HEK293 (cell line): Measurements from ENCODE around the gene SCAMP5.

Experiments
- CTCF ChIA-PET: fragments of 350-600 bp; formaldehyde crosslinking; extraction: SDS; loops from one replicate; lab custom pipeline; 2021; ENCODE audit warnings: antibody characterized with exemption; lab: Yijun Ruan, JAX
- POLR2A ChIA-PET: fragments of 300-600 bp; formaldehyde crosslinking; extraction: SDS; loops from one replicate; lab custom pipeline; 2020; ENCODE audit warnings: antibody characterized with exemption, inconsistent platforms; lab: Yijun Ruan, JAX
- H3K27ac ChIP-seq: fragments of 200-500 bp; sonication (Bioruptor generic); 2 replicates; pipeline ENCODE4 v1.5.1; 2014; ENCODE audit warnings: low read depth, low read length, control low read depth, inconsistent platforms; ENCODE audit errors: extremely low read depth
- H3K36me3 ChIP-seq, 2 experiments: fragments of 200-500 bp in 1 of 2; sonication (Bioruptor generic) in 1 of 2; 1 replicate in 1 of 2; 2 replicates in 1 of 2; pipeline ENCODE4 v1.5.1; 2014 to 2017; ENCODE audit warnings: inconsistent platforms in 2 of 2, low read length in 2 of 2; ENCODE audit not compliant: control insufficient read depth in 2 of 2, insufficient read depth in 1 of 2
- H3K4me1 ChIP-seq: fragments of 200-500 bp; sonication (Bioruptor generic); 2 replicates; pipeline ENCODE4 v1.5.1; 2014; ENCODE audit warnings: mild to moderate bottlenecking, low read length, inconsistent platforms; ENCODE audit not compliant: control insufficient read depth, insufficient read depth
- H3K4me3 ChIP-seq: 2 replicates; pipeline ENCODE4 v1.5.1; 2011; ENCODE audit warnings: low read depth, mild to moderate bottlenecking, control low read depth, low read length, moderate library complexity
- H3K9me3 ChIP-seq: fragments of 200-500 bp; sonication (Bioruptor generic); 2 replicates; pipeline ENCODE4 v1.5.1; 2014; ENCODE audit warnings: low read depth, low read length, inconsistent platforms; ENCODE audit not compliant: control insufficient read depth, insufficient read depth
- HOXA7 ChIP-seq: sonication (generic); formaldehyde crosslinking; IDR thresholded peaks from 2 replicates; pipeline ENCODE4 v1.8.1; 2022; ENCODE audit warnings: missing genetic modification reagents, borderline replicate concordance
- KLF10 ChIP-seq: fragments of 450-650 bp; IDR thresholded peaks from 2 replicates; pipeline ENCODE4 v1.5.1; 2018; ENCODE audit warnings: missing biosample characterization, mild to moderate bottlenecking, missing genetic modification characterization
- KLF7 ChIP-seq: fragments of 450-650 bp; formaldehyde crosslinking; IDR thresholded peaks from 2 replicates; pipeline ENCODE4 v1.5.1; 2016; ENCODE audit warnings: missing biosample characterization, missing genetic modification characterization, borderline replicate concordance
- KLF8 ChIP-seq: fragments of 450-650 bp; formaldehyde crosslinking; IDR thresholded peaks from 2 replicates; pipeline ENCODE4 v1.5.1; 2016; ENCODE audit warnings: missing biosample characterization, missing genetic modification characterization
- ZBTB44 ChIP-seq: fragments of 450-650 bp; IDR thresholded peaks from 2 replicates; pipeline ENCODE4 v1.5.1; 2018; ENCODE audit warnings: missing biosample characterization, mild to moderate bottlenecking, missing genetic modification characterization
- ZBTB6 ChIP-seq: fragments of 450-650 bp; formaldehyde crosslinking; IDR thresholded peaks from 2 replicates; pipeline ENCODE4 v1.5.1; 2017; ENCODE audit warnings: missing biosample characterization, missing genetic modification characterization
- ZBTB8A ChIP-seq: fragments of 450-650 bp; formaldehyde crosslinking; IDR thresholded peaks from 2 replicates; pipeline ENCODE4 v1.5.1; 2016; ENCODE audit warnings: missing biosample characterization, missing genetic modification characterization
- ZFP41 ChIP-seq: fragments of 450-650 bp; formaldehyde crosslinking; IDR thresholded peaks from 2 replicates; pipeline ENCODE4 v1.5.1; 2016; ENCODE audit warnings: missing biosample characterization, missing genetic modification characterization, borderline replicate concordance
- ZFP69B ChIP-seq: fragments of 450-650 bp; formaldehyde crosslinking; IDR thresholded peaks from 2 replicates; pipeline ENCODE4 v1.5.1; 2016; ENCODE audit warnings: missing biosample characterization, missing genetic modification characterization
- ZNF146 ChIP-seq: fragments of 450-650 bp; formaldehyde crosslinking; IDR thresholded peaks from 2 replicates; pipeline ENCODE4 v1.5.1; 2016; ENCODE audit warnings: missing biosample characterization, missing genetic modification characterization
- ZNF148 ChIP-seq: fragments of 450-650 bp; formaldehyde crosslinking; IDR thresholded peaks from 2 replicates; pipeline ENCODE4 v1.5.0; 2017; ENCODE audit warnings: missing biosample characterization, missing genetic modification characterization, borderline replicate concordance
- ZNF184 ChIP-seq: fragments of 450-650 bp; IDR thresholded peaks from 2 replicates; pipeline ENCODE4 v1.5.1; 2018; ENCODE audit warnings: missing biosample characterization, mild to moderate bottlenecking, missing genetic modification characterization
- ZNF19 ChIP-seq: fragments of 450-650 bp; formaldehyde crosslinking; IDR thresholded peaks from 2 replicates; pipeline ENCODE4; 2016; ENCODE audit warnings: missing biosample characterization, missing genetic modification characterization, low read depth
- ZNF248 ChIP-seq: fragments of 450-650 bp; formaldehyde crosslinking; IDR thresholded peaks from 2 replicates; pipeline ENCODE4 v1.5.1; 2017; ENCODE audit warnings: missing biosample characterization, missing genetic modification characterization
- ZNF280C ChIP-seq: fragments of 450-650 bp; formaldehyde crosslinking; IDR thresholded peaks from 2 replicates; pipeline ENCODE4 v1.5.1; 2016; ENCODE audit warnings: missing biosample characterization, missing genetic modification characterization
- ZNF324 ChIP-seq: fragments of 450-650 bp; formaldehyde crosslinking; IDR thresholded peaks from 2 replicates; pipeline ENCODE4 v1.5.1; 2016; ENCODE audit warnings: missing biosample characterization, missing genetic modification characterization
- ZNF366 ChIP-seq: fragments of 450-650 bp; formaldehyde crosslinking; conservative IDR thresholded peaks from 2 replicates; pipeline ENCODE4 v1.5.1; 2016; ENCODE audit warnings: missing biosample characterization, missing genetic modification characterization
- ZNF423 ChIP-seq: fragments of 450-650 bp; formaldehyde crosslinking; IDR thresholded peaks from 2 replicates; pipeline ENCODE4 v1.5.1; 2016; ENCODE audit warnings: missing biosample characterization, missing genetic modification characterization
- ZNF48 ChIP-seq: fragments of 450-650 bp; formaldehyde crosslinking; IDR thresholded peaks from 2 replicates; pipeline ENCODE4 v1.5.1; 2016; ENCODE audit warnings: missing biosample characterization, missing genetic modification characterization
- ZNF544 ChIP-seq: fragments of 450-650 bp; formaldehyde crosslinking; IDR thresholded peaks from 2 replicates; pipeline ENCODE4 v1.5.0; 2017; ENCODE audit warnings: missing biosample characterization, missing genetic modification characterization
- ZNF585B ChIP-seq: fragments of 450-650 bp; formaldehyde crosslinking; IDR thresholded peaks from 2 replicates; pipeline ENCODE4 v1.5.1; 2016; ENCODE audit warnings: missing biosample characterization, missing genetic modification characterization
- ZNF654 ChIP-seq: fragments of 450-650 bp; formaldehyde crosslinking; IDR thresholded peaks from 2 replicates; pipeline ENCODE4 v1.5.1; 2016; ENCODE audit warnings: low read depth, missing biosample characterization, missing genetic modification characterization
- ZNF664 ChIP-seq: fragments of 450-650 bp; formaldehyde crosslinking; IDR thresholded peaks from 2 replicates; pipeline ENCODE4 v1.5.1; 2016; ENCODE audit warnings: missing biosample characterization, missing genetic modification characterization
- ZNF677 ChIP-seq: fragments of 450-650 bp; IDR thresholded peaks from 2 replicates; pipeline ENCODE4 v1.5.0; 2018; ENCODE audit warnings: missing biosample characterization, mild to moderate bottlenecking, missing genetic modification characterization, moderate library complexity
- ZNF704 ChIP-seq: fragments of 450-650 bp; formaldehyde crosslinking; IDR thresholded peaks from 2 replicates; pipeline ENCODE4 v1.5.1; 2016; ENCODE audit warnings: missing biosample characterization, missing genetic modification characterization
- ZNF707 ChIP-seq: fragments of 450-650 bp; formaldehyde crosslinking; IDR thresholded peaks from 2 replicates; pipeline ENCODE4 v1.5.1; 2016; ENCODE audit warnings: missing biosample characterization, missing genetic modification characterization
- ZNF791 ChIP-seq: fragments of 450-650 bp; formaldehyde crosslinking; IDR thresholded peaks from 2 replicates; pipeline ENCODE4 v1.5.1; 2016; ENCODE audit warnings: missing biosample characterization, missing genetic modification characterization
- ZSCAN23 ChIP-seq: fragments of 450-650 bp; formaldehyde crosslinking; IDR thresholded peaks from 2 replicates; pipeline ENCODE4 v1.5.1; 2016; ENCODE audit warnings: missing biosample characterization, missing genetic modification characterization

Gene SCAMP5

GRCh38 chr15:74995182-74995778 is at the start of gene SCAMP5 (continued):
- TF ChIP-seq ZBTB44 (tag by site-specific recombination), result no peak
- TF ChIP-seq ZNF704 (tag by site-specific recombination), result peak; percentile 72; the same call in 1 of the 2 replicates
- no peak for TF ChIP-seq ZNF677
- TF ChIP-seq, all 188 proteins: peak for 19

- peaks cover 4% of the 10 kb centered on the region; the same call in 1 of the 2 replicates for H3K4me1 ChIP-seq
- H3K4me3 ChIP-seq, result no peak overlapping the region
- H3K9me3 ChIP-seq, result no peaks in the 10 kb centered on the region
- H3K36me3 ChIP-seq, result no peaks in the 10 kb centered on the region
- H3K27ac ChIP-seq, result no peak overlapping the region
- POLR2A ChIA-PET, result interaction anchor here (0.5 to 3.0 kb wide), 6 partner anchors 12 to 179 kb away, joined by 3 to 13 read pairs (median 5); partner anchors contain the start of genes COX5A, CSK and PPCDC
- CTCF ChIA-PET, result interaction anchor here (0.5 to 13.3 kb wide), 55 partner anchors 9 to 1197 kb away, joined by 3 to 223 read pairs (median 5); partner anchors contain the start of genes COX5A, CPLX3, CSK and FAM219B
- TF ChIP-seq ZFP69B (tag by site-specific recombination) (no peak), HOXA7 (CRISPR knock-in tag) (no peak), ZNF146 (no peak), ZBTB6 (no peak), KLF10 (no peak), ZNF324 (peak; percentile 48), ZFP41 (tag by site-specific recombination) (no peak), ZNF423 (tag by site-specific recombination) (no peak), ZNF48 (tag by site-specific recombination) (no peak), ZNF654 (tag by site-specific recombination) (peak; percentile 100), ZNF148 (tag by site-specific recombination) (no peak), ZNF184 (no peak), ZNF248 (no peak), ZNF280C (tag by site-specific recombination) (no peak), ZBTB8A (no peak), ZNF585B (tag by site-specific recombination) (no peak), ZNF19 (tag by site-specific recombination) (no peak), ZSCAN23 (tag by site-specific recombination) (no peak), ZNF664 (tag by site-specific recombination) (peak; percentile 83), ZNF366 (peak; percentile 93), ZNF544 (tag by site-specific recombination) (no peak), ZNF791 (tag by site-specific recombination) (no peak), KLF8 (tag by site-specific recombination) (no peak), ZNF707 (tag by site-specific recombination) (no peak), KLF7 (no peak)
Observed at GRCh38 chr15:74950078-74950908, 45.1 kb upstream of the SCAMP5 start.
